D721Med (cell line): ENCODE data around the gene TPX2.
"Not testable (repeated sequence)": the region's sequence is repeated elsewhere in the genome, so short reads cannot be mapped to it uniquely, and the experiment has no call there.

Experiments
- DNase-seq: peaks from one replicate; pipeline ENCODE4 v3.0.0; 2011; ENCODE audit warnings: low spot score; ENCODE audit not compliant: insufficient read length
- FAIRE-seq: peaks from 2 replicates; lab custom pipeline; 2011; peaks lifted over from hg19 to GRCh38; lab: Jason Lieb, UNC
- TF ChIP-seq, protein P1 (sequence below): IDR thresholded peaks from 2 replicates; pipeline ENCODE4 v1.5.1; 2012; ENCODE audit warnings: mild to moderate bottlenecking, control low read depth; ENCODE audit not compliant: insufficient read depth; ENCODE audit errors: missing control alignments

Gene TPX2

DNA sequence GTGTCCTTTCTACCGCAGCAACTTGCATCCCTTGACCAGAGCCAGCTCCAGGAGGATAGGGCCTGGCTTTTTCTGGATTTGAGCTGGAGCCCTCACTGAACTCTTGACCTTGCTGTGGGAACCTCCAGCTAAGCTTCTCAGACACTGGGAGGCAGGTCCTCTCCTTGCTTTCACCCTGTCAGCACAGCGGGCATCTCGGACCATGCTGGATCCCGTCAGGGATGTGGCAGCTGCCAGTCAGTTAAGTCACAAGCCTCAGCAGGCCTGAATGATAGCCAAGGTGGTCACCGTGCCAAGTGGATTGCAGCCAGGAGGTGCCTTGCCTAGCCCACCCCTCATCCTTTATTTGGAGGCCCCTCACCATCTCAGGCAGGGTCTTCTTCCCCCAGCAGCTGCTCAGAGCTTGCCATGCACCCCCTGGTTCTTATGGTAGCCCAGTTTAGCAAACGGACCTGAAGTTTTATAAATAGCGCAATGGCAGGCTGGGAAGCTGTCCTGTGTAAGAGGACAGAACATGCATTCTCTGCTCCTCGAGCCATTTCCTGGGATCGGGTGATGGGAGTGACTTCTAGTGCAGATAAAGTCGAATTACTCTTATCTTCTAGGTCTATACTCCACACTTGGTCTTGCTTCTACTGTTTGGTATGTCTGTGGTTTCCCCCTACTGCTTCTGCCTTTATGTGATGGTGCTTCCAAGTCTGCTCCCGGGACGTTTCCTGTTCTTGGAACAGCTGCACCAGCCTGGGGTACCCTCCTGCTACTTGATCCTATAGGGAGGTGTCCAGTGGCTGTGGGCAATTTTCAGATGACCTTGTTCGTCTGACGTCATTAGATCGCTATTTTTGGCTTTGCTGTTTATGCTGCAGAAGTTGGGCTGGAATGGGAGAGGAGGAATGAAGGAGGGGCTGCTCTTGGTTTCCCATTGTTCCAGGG is 73.0 kb downstream of the TPX2 start:
- TF ChIP-seq, protein P1, sequence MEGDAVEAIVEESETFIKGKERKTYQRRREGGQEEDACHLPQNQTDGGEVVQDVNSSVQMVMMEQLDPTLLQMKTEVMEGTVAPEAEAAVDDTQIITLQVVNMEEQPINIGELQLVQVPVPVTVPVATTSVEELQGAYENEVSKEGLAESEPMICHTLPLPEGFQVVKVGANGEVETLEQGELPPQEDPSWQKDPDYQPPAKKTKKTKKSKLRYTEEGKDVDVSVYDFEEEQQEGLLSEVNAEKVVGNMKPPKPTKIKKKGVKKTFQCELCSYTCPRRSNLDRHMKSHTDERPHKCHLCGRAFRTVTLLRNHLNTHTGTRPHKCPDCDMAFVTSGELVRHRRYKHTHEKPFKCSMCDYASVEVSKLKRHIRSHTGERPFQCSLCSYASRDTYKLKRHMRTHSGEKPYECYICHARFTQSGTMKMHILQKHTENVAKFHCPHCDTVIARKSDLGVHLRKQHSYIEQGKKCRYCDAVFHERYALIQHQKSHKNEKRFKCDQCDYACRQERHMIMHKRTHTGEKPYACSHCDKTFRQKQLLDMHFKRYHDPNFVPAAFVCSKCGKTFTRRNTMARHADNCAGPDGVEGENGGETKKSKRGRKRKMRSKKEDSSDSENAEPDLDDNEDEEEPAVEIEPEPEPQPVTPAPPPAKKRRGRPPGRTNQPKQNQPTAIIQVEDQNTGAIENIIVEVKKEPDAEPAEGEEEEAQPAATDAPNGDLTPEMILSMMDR: no peak
- FAIRE-seq (no peak), DNase-seq (no peak)

DNA sequence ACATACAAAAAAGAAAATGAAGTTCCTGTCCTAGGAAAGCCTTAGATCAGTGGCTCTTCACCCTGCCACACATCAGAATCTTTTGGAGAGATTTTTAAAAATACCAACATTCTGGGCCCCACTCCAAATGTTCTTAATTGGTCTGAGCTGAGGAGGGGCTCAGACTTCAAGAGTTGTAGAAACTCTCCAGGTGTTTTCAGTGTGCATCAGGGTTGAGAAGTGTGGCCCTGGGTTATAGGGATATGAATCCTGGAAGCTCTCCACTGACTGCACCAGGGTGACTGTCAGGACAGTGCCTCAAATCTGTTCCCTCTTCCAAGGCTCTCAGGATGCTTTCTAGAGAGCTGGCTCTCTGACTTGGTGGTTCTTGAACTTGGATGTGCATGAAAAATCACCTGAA is 74.5 kb downstream of the TPX2 start:
- DNase-seq (no peak), FAIRE-seq (no peak)
- TF ChIP-seq, protein P1: no peak

- FAIRE-seq, DNase-seq: not testable (repeated sequence)
These were observed 75.1 kb downstream of the TPX2 start for GRCh38 chr20:31814142-31814541.

DNA sequence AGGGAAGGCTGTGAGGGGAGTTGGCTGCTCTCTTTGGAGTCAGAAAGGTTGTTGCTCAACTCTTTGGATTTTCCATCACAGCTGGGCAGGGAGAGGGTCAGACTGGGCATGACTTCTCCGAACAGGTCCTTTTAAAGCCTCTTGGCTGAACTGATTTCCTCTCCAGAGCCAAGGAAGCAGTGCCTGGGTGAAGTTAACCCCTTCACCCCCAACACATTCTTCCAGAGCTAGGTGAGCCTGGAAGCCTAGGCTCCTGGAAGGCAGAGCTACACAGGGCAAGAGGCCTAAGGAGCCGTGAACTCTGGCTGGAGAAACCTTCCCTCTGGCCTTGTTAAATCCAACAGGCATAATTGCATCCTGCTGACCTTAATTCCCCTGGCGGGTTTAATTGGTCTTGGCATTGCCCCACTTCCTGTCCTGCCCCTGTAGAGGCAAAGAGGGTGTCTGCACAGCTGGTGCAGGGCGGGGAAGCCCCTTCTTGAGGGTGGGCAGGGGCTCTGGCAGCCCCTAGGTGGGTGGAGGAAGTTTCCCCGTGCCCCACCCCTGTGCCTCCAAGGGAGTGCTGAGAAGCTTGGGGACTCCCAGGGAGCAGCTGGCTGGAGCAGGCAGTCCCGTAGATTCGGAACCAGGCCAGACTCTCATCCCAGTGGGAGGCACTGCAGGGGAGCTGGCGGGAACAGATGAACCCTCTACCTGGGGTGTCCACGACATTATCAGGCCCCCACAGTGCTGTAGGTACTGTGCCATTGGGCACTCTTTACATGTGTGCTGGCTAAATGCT is 76.5 kb downstream of the TPX2 start:
- DNase-seq: no peak
- TF ChIP-seq, protein P1: no peak

DNA sequence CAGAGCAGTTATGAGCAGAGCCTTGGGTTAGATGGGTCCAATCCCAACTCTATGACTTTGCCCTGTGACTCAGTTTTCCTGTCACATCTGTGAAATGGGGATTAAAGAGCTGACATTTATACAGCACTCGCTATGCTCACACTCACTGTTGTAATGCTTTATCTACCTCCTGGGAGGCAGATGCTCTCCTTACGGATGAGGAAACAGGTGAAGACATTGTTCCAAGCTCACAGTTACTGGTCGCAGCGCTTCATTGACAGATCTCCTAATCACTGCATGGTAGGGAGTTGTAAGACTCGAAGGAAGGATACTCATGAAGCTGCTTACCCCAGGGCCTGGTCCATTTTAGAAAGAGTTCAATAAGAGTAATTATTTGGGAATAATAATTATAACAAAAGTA is 77.1 kb downstream of the TPX2 start:
- no peak for DNase-seq
- TF ChIP-seq, protein P1: no peak
- FAIRE-seq: no peak

More for the DNA sequence above, 76.5 kb downstream of the TPX2 start:
- FAIRE-seq: no peak

DNA sequence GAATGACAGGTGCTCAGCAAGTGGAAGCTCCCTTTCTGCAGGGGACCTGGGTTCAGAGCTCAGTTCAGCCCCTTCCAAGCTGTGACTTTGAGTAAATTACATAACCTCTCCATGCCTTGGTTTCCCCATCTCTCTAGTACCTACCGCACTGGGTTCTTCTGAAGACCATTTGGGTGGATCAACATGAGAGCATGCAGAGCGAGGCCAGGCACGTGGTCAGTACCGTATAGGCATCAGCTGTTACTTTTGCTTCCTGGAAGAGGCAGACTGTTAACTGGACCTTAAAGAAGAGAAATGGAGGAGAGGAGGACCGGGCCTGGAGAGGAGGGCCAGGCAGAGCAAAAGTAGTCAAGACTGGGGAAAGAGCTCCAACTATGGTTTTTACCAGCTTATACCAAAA is 78.4 kb downstream of the TPX2 start:
- DNase-seq: no peak
- FAIRE-seq: no peak
- TF ChIP-seq, protein P1: no peak

DNA sequence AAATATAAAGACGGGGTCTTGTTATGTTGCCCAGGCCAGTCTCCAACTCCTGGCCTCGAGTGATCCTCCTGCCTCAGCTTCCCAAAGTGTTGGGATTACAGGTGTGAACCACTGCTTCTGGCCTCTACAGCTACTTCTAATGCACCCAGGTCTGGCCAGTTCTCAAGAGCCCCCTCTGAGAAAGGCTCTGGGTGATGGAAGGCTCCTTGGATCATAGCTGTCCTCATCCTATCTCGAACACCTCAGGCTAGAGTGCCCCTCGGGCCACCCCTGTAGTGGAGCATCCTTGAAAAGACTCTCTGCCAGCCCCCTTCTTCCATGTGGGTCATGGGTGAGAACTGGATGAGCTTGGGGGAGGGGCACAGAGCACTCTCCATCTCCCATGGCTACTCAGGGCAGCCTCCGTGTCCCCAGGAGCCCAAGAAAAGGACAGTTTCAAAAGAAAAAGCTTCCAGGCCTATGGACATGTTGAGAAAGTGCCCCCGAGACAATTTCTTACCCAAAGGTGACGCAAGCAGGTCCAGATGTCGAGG is 79.4 kb downstream of the TPX2 start:
- FAIRE-seq (no peak), DNase-seq (no peak)
- TF ChIP-seq, protein P1: no peak
